GM19468 (cell line): Measurements from ENCODE around the gene UVSSA.

Experiments used
- ATAC-seq: cut with Tn5 transposase; IDR thresholded peaks from one replicate; pipeline ENCODE4 v1.9.1; 2021; ENCODE audit warnings: mild to moderate bottlenecking, moderate library complexity, moderate number of reproducible peaks; ENCODE audit not compliant: unreplicated experiment; ENCODE audit errors: extremely low read depth

UVSSA gene

DNA sequence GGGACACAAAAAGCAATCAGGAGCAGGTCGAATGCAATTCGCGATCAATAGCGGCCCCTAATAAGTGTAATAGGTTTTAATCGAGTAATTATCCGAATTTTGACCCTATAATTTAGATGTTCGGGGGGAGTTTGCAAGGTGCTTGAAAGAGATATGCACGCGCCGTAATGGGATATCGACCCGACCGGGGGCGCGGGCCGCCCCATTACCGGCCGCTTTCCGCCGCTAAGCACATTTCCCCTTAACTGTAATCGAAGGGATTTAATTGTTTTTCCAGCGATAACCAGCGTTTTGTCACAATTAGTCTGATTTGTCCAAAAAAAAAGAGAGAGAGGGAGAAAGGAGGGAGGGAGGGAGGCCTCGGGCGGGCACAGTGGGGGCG is 58.2 kb downstream of the UVSSA start:
- no peak for ATAC-seq

DNA sequence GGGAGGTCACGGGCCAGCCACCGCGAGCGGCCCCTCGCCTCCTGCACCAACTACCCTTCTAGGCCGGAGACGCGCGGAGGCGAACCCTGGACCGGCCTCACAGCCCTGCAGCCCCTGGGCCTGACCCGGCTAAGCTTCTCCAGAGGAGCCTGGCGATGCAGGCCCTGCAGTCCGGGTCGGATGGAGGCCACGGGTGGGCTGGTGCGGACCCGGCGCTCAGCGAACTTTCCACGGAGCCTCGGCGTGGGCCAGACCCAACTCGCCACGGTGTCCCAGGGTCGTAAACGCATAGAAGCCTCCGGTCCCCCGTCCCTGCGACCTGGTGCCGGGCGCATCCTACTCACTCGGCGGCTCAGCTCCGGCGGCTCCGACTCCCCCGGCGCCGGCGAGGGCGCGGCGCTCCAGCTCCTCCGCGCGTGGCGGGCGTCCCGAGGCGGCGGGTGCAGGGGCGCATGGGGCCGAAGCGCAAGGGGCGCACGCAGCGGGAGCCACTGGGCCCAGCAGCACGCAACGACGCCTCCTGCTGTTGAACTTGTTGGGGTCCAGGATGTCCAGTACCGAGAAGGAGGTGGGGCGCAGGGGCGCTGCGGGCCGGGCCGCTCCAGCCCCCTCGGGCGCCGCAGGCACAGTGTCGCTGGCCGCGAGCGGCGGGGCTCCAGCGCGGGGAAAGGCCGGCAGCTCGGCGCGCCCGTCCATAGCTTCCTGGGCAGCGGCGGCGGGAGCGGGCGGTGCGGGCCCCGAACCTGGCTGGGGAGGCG is 58.8 kb downstream of the UVSSA start:
- ATAC-seq, result no peak

DNA sequence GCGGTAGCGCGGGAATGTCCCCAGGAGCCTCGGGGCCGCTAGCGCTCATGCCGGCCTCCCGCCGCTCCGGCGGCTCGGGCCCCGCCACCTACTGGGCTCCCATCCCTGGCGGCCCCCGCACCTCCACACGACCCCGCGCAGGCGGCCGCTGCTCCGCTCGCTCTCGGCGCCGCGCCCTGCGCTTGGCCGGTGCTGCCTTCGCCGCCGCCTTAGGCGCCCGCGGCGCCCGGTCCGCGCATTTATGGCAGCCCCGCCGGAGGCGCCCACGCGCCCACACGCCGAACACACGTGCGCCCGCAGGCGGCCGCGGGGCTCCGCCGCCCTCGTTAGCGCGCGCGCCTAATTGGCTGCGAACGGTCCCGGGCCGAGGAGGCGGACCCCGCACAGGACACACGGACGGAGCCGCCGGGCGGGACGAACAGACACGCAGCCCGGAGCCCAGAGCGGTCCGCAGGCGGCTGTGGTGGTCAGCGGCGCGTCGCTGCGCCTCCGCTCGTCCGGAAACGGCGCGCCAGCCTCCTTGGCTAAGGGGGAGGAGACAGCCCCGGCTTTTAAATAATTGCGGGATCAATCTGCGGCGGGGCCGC is 59.5 kb downstream of the UVSSA start, which contains the start of gene NKX1-1:
NKX1-1 (minus strand) TSS at position 49 of the 587 bp plus-strand sequence; CDS start at position 49, 0 bp downstream.
- ATAC-seq, result no peak

DNA sequence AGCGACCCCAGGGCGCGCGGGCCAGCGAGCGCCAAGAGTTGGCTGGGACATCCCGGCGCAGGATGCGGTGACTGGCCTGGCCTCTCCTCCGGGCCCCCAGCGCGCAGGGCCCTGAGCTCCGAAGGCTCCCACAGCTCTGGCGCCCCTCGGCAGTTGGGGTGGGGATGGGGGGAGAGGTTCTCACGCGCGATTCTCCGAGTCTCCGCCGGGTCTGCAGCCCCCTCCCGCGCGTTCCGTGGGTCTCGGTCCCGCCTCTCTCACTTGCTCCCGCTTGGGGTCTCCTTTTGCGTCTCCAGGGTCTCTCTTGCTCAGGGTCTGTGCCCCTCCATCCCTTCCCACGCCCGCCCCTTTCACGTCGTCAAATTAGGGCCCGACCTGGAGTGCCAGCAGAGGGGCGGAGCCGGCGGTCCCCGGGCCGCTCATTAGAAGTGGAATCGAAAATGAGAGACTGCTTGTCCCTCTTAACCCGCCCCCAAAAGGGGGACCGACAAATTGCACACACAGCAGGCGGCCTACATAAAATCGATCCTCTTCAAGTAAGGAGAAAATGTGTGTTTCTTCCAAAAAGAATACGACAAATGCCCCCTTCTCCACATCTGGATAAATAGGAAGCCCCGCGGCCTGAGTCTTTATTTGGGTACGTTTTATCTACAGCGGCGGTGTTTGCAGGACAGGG is 60.1 kb downstream of the UVSSA start:
- no peak for ATAC-seq

DNA sequence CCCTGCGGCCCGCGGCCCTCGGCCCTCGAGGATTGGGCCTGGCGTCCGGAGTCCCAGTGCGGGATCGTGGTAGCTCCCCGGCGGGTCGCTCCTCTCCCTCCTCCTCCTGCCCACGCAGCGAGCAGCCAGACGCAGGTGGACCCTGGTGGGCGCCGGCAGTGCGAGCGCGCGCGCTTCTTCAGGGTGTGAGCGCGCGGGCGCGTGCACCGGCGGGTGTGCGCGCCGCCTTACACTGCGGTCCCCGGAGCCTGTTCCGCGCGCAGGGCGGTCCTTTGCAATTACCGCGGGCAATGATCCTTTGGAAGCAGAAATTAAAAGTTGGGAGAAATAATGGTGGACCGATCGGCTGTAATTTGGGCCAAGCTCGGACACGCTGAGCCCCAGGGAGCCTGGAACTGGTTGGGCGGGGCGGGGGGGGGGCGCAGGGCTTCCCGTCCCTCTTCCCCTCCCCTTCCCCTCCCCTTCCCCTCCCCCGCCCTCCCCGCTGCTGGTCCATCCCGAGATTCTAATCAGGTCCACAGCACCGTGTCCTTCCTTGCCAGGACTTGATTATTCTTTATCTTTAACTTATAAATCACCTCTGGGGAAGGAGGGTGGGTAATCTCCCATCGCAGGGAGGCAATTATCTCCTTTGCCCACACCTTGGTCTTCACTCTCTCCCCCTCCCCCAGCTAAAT is 60.8 kb downstream of the UVSSA start:
- no peak for ATAC-seq

DNA sequence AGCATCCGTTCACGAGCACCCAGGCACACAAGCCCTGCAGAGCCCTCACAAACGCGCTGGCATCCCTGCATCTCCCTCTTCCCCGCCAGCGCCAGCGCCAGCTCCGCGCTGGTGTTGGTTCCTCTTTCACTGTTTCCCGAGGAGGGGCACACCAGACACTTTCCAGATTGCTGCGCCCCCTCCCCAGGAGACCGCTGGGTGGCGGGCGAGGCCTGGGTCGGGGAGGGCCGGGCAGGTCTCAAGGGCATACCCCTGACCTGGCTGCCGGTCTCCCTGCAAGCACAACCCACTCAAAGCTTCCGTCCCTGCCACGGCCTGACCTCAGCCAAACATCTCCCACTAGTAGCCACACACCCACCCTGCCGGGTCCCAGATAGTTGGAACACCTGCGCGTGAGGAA is 61.4 kb downstream of the UVSSA start:
- no peak for ATAC-seq

DNA sequence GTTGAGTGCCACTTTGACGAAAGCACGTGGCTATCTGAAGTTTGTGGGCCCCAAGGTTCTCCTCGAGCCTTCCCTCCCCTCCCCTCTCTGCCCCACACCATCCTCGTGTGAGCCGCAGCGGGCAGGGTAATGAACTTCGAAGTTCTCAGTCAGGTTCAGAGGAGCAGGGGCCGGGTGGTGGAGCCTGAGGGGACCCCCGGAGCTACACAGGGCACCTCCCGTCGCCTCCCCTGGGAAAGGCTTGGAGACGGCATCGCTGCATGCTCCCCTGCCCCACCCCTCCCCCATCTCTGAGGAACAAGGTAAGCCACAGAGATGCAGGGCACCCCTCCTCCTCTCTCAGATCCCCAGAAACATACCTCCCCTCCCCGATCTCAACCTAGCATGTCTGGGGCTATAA is 62.1 kb downstream of the UVSSA start:
- no peak for ATAC-seq

DNA sequence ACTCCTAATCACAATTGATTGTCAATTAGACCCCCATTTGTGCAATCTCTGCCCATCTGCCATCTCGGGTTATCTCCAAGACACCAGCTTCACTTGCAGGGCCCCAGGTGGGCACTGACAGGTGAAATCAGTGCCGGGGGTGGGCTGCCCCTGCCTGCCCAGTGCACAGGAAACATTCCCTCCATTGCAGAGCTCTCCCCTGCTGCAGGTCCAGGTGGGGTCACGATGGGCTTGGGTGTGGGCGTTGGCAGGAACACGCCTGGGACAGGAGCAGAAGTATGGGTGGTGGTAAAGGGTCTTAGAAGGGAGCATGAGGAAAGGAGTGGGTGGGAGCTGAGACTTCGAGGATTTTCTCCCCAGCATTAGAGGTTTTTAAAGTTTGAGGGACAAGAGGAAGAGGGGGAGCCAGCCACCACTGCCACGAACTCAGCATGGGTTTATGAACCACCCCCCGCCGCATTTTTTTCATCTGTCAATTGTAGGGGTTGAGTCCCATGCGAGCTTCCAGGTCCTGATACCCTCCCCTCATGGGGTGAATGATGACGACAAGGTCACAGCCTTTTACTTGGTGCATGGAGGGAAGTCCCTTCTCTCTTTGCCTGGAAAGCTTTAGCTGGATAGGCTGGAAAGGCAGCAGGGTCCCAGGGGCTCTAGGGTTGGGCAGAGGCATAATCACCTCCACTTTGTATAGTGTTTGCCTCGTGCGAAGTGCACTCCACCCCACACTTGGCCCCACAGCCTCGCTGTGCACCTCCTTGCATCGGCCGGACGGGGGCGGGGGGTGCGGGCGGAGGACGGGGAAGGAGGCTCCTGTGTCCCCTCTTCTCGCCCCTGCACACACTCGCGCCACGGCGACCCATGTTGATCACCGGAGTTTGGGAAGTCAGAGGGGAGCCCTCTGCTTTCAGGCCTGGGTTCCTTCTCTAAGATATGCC is 62.8 kb downstream of the UVSSA start:
- ATAC-seq, result no peak

DNA sequence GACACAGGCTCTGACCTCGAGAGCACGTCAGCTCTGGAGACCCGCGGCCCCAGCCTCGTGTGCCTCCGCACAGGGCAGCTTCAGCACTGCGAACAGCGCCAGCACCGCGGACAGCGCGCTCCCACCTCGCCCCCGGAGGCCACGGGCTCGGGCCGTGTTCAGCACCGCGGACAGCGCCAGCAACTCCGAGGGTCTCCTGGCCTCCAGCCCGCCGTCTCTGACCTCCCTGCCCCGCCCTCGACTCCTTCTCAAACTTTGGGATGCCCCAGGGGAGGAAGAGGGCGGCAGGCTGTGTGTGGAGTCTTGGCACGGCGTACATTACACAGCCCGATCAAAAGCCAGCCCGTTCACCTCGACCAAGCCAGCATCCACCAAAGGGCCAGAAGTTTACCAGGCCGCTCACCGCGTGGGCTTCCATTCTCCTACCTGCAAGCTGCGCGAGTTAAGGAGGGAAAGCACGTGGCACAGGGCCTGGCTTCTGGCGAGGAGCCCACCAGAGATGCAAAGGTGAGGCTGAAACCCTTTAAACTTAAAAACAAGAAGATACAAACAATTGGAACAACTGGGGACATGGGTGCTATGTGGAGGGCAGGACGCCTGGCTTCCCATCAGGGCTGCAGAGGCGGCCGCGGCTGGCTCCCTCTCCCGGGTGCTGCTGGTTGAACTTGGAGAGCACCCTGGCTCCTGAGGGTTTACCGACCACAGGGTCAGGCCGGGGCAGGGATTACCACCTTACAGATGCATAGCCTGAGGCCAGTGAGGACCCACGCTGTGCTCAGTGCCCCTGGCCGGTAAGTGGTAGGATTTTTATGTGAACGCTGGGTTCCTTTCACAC is 63.7 kb downstream of the UVSSA start:
- ATAC-seq, result no peak

DNA sequence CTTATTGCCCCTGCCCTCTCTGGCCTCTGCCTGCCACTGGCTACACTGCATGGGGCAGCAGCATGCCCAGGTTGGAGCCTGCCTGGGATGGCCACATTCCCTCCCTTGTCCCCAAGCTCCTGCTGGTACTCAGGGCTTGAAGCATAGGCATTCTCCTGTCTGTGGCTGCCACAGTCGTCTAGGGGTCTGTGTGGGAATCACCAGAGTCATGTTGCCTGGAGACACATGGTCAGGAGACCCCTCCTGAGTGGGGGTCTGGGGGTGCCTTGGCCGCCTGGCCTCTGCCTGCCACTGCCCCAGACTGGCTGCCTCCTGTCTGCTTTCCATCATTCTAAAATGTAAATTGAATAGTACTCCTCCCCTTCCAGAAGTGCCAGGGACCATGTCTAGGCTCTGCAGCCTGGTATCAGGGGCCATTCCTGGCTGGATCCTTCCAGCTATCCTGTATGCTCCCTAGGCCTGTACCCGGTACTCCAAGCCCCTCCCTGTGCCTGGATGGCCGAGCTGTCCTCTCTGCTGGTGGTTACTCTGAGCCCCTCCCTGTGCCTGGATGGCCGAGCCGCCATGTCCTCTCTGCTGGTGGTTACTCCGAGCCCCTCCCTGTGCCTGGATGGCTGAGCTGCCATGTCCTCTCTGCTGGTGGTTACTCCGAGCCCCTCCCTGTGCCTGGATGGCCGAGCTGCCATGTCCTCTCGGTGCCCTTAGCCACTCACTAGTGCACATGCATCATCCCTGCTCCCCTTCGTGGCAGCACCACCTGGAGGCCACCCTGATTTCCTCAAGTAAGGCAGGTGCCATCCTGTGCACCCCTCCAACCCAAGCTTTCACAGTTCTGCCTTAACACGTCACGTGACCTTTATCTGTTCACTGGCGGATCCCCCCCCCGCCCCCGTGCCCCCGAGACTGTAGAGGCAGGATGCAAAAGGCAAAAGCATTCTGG is 64.7 kb downstream of the UVSSA start:
- no peak for ATAC-seq

DNA sequence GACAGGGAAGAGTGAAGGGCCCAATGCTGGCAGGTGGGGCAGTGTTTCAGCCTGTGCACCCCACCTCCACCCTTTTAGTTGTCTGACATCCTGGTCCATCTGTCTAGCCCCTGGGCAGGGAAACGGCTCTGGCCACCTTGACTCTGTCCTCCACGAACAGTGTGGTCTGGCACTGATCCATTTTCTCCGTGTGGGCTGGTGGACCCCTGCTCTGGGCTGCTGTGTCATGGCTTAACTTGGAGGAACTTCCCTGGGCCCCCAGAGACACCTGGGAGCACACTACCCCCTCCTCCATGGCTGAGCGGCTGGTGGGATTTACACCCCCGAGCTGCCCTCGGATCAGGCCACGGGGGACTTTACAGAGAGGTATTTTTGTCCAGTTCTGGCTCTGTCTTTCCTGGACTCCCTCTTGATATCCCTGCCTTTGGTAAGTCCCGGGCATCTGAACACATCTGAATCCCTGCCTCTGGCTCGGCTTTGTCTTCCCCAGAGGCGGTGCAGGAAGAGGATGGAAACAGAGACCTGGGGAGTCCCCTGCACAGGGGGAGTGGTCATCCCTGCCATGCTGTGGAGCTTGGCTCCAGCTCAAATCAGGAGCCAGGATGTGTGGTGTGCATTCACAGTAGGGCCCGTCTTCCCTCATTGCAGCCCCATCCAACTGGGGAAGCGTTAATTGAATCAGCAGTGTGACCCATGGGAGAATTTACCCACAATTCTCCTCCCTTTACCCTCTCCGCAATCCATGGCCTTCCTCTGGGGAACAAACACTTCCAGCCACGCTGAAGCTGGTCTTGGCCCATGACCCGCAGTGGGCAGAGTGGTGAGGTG is 65.6 kb downstream of the UVSSA start:
- ATAC-seq, result no peak

DNA sequence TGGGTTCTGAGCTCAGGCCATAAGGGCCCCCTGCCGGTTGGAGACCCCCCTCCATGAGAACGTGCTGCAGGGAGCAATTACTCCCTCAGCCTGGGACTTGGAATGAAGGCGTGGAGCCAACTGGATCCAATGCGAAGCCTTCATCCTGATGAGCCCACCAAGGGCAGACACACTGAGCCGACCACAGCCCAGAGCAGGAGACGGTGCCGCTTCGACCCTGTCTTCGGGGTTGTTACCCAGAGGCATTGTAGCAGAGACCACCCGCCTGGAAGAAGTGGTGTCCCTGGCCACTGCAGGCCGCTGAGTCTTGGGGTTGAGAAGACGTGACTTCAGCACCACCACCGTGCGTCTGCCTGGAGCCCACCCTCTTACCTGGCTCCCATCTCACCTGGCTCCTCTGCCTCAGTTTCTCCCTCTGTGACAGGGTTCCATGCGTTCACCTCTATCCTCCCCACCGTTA is 66.2 kb downstream of the UVSSA start:
- no peak for ATAC-seq

DNA sequence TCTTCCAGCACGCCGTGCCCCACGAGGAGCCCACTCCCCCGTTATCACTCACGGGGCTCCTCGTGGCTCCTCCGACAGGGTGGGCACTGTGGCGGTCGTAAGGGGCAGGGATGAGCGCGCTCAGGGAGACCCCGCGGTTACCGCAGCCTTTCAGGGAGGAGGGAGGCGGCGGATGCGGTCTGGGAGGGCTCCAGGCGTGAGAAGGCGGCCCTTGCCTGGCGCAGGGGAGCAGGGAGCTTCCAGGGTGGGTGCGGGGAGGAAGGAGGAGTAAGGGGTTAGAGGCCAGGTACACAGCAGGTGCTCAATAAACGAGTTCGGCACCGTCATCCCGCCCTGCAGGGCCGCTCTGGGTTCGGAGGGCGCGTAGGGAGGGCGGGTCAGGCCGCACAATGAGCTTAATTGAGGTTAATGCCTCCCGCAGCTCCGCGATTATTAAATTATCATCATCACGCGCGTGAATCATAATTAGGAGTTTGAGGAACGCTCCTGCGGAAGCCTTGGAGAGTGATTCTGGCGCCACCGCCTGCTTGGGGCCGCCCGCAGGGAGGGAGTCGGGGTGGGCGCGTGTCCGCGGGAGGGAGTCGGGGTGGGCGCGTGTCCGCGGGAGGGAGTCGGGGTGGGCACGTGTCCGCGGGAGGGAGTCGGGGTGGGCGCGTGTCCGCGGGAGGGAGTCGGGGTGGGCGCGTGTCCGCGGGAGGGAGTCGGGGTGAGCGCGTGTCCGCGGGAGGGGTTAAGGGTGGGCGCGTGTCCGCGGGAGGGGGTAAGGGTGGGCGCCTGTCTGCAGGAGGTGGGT is 66.9 kb downstream of the UVSSA start:
- ATAC-seq, result no peak

DNA sequence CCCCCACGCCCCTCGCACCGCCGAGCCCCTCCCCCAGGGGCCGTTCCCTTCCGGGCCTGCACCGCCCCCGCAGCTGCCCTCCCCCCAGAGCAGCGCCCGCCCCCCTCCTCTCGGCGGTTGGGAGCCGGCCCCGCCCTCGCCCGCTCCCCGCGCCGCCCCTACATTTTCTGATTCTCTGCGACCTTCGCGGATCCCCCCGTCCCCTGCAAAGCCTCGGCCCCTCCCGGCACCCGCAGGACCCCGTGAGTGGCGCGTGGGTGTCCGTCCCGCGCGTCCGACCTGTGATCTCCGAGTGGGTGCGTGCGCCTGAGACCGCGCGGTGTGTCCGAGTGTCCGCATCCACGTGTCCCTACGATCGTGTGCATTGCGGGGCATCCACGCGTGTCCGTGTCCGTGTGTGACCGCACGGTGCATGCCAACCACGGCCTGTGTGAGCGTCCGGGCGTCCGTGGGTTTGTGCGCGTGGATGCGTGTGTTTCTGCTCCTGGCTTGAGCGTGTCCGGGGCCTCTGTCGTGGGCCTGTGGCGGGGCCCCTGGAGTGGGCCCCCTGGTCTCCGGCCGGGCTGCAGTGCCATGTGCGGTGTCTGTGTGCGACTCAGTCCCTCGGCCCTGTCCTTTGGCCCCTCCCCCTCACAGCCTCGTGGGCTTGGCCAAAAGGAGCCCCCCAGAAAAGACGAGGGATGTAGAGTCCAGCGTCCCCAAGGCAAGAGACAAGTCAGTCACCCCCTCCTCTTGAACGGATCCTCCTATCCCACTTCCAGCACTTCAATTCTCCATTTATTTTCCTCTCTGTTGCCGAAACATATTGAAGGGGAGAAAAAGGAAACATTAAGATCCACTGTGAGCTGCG is 68.0 kb downstream of the UVSSA start:
- ATAC-seq, result no peak

DNA sequence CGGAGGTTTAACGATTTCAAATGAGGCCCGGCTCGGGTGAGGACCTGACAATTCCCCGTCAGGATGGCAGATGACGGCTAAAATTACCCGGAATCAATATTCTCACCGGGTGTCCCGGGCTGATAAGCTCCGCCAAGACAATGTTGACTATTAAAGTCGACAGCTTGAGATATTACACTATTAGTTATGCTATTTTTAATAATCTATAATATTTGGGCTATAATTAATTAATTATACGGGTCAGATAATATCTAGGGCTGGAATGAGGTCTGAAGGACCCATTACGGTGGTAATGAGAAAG is 68.6 kb downstream of the UVSSA start:
- ATAC-seq, result no peak
